ENCODE measurements around the gene TCF7L2.

GRCh38 chr10:112953174-112954159 is 3.4 kb downstream of the TCF7L2 start:
- TF ChIP-seq EZH2phosphoT487 (IDR thresholded peaks at IDR 0.05; ENCODE audit: low read depth) (no peak), CTCF (IDR thresholded peaks at IDR 0.05; ENCODE audit: low read depth, low read length) (no peak)

Data from OCI-LY3 (cell line).